ENCODE results near the gene ADAMTS3. TPM values are rescaled to one million over a fixed set of nuclear protein-coding genes. Genes with fewer than 3 reads are reported as not detected.

The ADAMTS3 gene
- total RNA-seq (2022; extraction: Qiagen RNA extraction; ENCODE audit: low read depth), result 0.01 TPM in 1 of 5 replicates, not detected in the others

DNA sequence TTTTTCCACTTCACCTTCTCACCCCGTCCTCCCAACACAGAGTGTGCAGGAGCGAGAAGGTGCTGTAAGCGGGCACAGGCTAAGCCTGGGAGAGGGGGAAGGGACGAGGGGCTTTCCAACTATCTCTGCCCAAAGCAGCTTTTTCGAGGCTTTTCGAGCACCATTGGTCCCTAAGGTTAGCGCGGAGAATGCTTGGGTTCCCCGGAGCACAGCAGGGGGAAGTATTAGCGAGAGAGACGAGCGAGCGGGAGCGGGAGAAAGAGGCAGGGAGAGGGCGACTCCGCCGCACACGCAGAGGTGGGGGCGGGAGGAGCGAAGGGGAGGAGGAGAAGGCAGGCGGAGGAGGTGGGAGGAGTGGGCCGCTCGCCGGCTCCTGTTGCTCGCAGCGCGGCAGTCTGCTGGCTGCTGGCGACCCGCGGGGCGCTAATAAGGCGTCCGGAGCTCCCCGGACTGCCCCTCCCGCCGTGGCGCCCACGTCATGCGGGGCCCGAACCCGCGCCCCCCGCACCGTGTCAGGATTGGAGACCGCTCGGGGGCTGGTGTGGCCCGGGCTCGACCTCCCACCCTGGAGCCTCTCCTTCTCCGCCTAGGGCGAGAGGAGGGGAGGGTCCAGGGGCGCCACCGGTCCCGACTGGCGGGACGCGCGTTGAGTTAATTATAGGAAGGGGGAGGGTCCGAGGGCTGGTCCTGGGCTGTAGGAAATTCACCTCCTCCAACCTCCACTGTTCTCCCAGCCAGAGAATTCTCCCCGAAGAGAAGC, at the start of gene ADAMTS3:
Gene ADAMTS3 (minus strand): TSS at position 263 of the 760 bp plus-strand sequence. CDS start 459 bp downstream, outside the sequence.

